ENCODE results near the gene GAS5. TPM values are rescaled to one million over a fixed set of nuclear protein-coding genes. Genes with fewer than 3 reads are reported as not detected.

The GAS5 gene
- total RNA-seq, 1 experiment from 2014 or later, result 798 TPM

GRCh38 chr1:173871500-173871899 is 3.7 kb upstream of the GAS5 start (continued):
- TF ChIP-seq EGR1 (IDR thresholded peaks at IDR 0.05; ENCODE audit: low read depth), result no peak
- no peak for TF ChIP-seq POLR2AphosphoS5 (IDR thresholded peaks at IDR 0.05; ENCODE audit: low read depth, low read length)
- TF ChIP-seq CEBPB (IDR thresholded peaks at IDR 0.05; ENCODE audit: low read depth), result no peak
- no peak for TF ChIP-seq REST (IDR thresholded peaks at IDR 0.05; ENCODE audit: low read depth)

GRCh38 chr1:173871091-173871490 is 3.3 kb upstream of the GAS5 start:
- H3K36me3 ChIP-seq (ENCODE audit: control insufficient read depth in 1 of 2, insufficient read depth in 2 of 2, low read length in 2 of 2), result peaks cover 8 to 16% of the 10 kb centered on the region in 2 experiments
- H3K4me3 ChIP-seq (replicated peaks in 1 of 2; ENCODE audit: low read depth in 1 of 2, low read length in 2 of 2), result no peak overlapping the region
- H3K9me2 ChIP-seq (ENCODE audit: insufficient read depth), result no peaks in the 10 kb centered on the region
- no TSS peak for BruUV-seq (replicated peaks)
- RAD21 ChIA-PET (ENCODE audit: low non-redundant PET in 1 of 2, low total read pairs in 2 of 2, uncharacterized antibody in 2 of 2, unreplicated experiment in 2 of 2), result no interaction called here
- H3K27me3 ChIP-seq (ENCODE audit: insufficient read depth, low read length), result no peaks in the 10 kb centered on the region
- H3K9ac ChIP-seq (ENCODE audit: low read length), result no peak overlapping the region
- peaks cover 6% of the 10 kb centered on the region; the same call in 1 of the 2 replicates for H4K20me1 ChIP-seq (ENCODE audit: insufficient read depth)
- POLR2A ChIA-PET, result no interaction called here
- peaks cover 6 to 17% of the 10 kb centered on the region in 2 experiments; a peak in 3 of 4 replicates for H3K4me1 ChIP-seq (ENCODE audit: control insufficient read depth in 1 of 2, insufficient read depth in 2 of 2, low read length in 2 of 2)
- TF ChIP-seq ZNF274 (IDR thresholded peaks at IDR 0.05; ENCODE audit: low read depth, low read length), result no peak
- no peak for TF ChIP-seq SP1 (IDR thresholded peaks at IDR 0.05; ENCODE audit: low read depth)
- TF ChIP-seq SIN3A (IDR thresholded peaks at IDR 0.05; ENCODE audit: low read depth), result no peak
- TF ChIP-seq POLR2AphosphoS5 (IDR thresholded peaks at IDR 0.05; ENCODE audit: low read depth, low read length), result no peak
- no peak for TF ChIP-seq FOSL1 (IDR thresholded peaks at IDR 0.05; ENCODE audit: low read depth)
- TF ChIP-seq MAX (IDR thresholded peaks at IDR 0.05), result no peak
- TF ChIP-seq ATF3 (IDR thresholded peaks at IDR 0.05), result no peak
- TF ChIP-seq REST (IDR thresholded peaks at IDR 0.05; ENCODE audit: low read depth), result no peak
- no peak for TF ChIP-seq ELF1 (IDR thresholded peaks at IDR 0.05; ENCODE audit: borderline replicate concordance, low read depth)
- no peak for TF ChIP-seq TCF7L2 (IDR thresholded peaks at IDR 0.05; ENCODE audit: borderline replicate concordance, extremely low read depth, insufficient read depth, insufficient read length)
- no peak for TF ChIP-seq JUND (IDR thresholded peaks at IDR 0.05)
- TF ChIP-seq EZH2phosphoT487 (IDR thresholded peaks at IDR 0.05; ENCODE audit: borderline replicate concordance), result no peak
- TF ChIP-seq SRF (IDR thresholded peaks at IDR 0.05; ENCODE audit: low read depth), result no peak
- intact Hi-C loops (cut with micrococcal nuclease), result no loop called here
- CTCF ChIA-PET, result no interaction called here
- no peaks in the 10 kb centered on the region for H3K9me3 ChIP-seq (ENCODE audit: control insufficient read depth in 1 of 2, insufficient read depth in 1 of 2, low read depth in 1 of 2, low read length in 2 of 2)
- H3K4me2 ChIP-seq (ENCODE audit: low read length), result no peak overlapping the region
- H2AFZ ChIP-seq (ENCODE audit: low read depth, low read length, poor library complexity, severe bottlenecking), result no peak overlapping the region
- H3K27ac ChIP-seq (ENCODE audit: low read depth, low read length), result no peak overlapping the region
- H3K79me2 ChIP-seq (ENCODE audit: insufficient read depth, low read length), result peaks cover 17% of the 10 kb centered on the region
- DNase-seq (ENCODE audit: low read depth, low spot score), result no peak
- no peak for ATAC-seq

Measured in HCT116 (cell line).